ENCODE measurements around the gene JAG2.

GRCh38 chr14:105144666-105145380, 23.8 kb downstream of the JAG2 start:
- TF ChIP-seq POLR2AphosphoS5 (IDR thresholded peaks at IDR 0.05; ENCODE audit: low read depth, low read length) (no peak), SPI1 (IDR thresholded peaks at IDR 0.05; ENCODE audit: low read depth, low read length) (no peak)

All from GM12891 (cell line).